Muscle of back (tissue), 11 donors: ENCODE data around the gene LRRTM1. TPM values are rescaled to one million over a fixed set of nuclear protein-coding genes. Genes with fewer than 3 reads are reported as not detected.

ENCODE experiments used
- DNase-seq, 3 donors: peaks; one replicate each; pipeline versions ENCODE4 v3.0.0 to v3.0.0-alpha.2; 2013
- polyA plus RNA-seq, 10 donors: library from polyadenylated mRNA; unstranded; fragments of 120-200 nt; gene quantifications; one replicate each; pipeline ENCODE4 v1.2.1, GENCODE V29; 2013; ENCODE audit not compliant: insufficient read length in 10 of 10

Gene LRRTM1
- polyA plus RNA-seq, 10 donors: 0.13 to 1.1 (median 0.53) TPM

GRCh38 chr2:80302314-80303005 is 2.1 kb downstream of the LRRTM1 start:
- peak in 1 of 3 donors; percentile 30 for DNase-seq

GRCh38 chr2:80302001-80302313 is 2.6 kb downstream of the LRRTM1 start:
- DNase-seq: no peak

DNA sequence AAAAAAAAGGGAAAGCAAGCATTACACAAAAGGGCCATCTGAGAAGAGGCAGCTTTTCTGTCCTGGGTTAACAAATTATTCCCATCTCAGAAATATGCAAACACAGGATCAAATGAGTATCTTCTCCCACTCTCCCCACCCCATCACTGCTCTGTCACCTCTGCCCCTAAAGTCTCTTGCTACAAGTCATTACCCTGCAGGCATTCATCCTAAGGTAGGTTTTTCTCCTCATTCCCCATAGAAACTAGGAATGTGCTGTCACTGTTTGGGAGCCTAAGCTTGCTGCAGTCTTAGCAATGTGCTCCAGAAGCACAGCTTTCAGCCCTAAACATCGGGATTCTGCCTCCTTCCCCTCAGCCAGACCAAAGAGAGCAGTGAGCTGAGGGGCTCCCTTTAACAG is 3.6 kb downstream of the LRRTM1 start:
- no peak for DNase-seq

DNA sequence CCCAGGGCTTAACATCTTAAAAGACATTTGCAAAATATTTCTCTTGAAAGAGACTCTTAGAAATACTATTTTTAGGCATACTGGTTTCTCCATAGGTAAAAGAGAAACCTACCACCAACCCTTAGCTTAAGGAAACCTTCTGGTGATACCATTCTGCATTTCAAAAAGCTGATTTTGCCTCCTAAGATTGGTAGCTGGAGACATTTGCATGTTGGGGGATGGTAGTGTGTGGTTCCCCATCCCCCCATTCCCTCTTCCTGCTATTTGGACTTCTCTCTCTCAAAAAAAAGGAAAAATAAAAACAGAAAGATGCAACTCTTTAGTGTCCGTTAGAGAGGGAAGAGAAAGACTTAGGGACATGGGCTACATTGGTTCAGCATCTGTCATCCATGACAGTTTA is 4.2 kb downstream of the LRRTM1 start:
- no peak for DNase-seq

GRCh38 chr2:80299661-80300060 is 4.9 kb downstream of the LRRTM1 start:
- DNase-seq: no peak

DNA sequence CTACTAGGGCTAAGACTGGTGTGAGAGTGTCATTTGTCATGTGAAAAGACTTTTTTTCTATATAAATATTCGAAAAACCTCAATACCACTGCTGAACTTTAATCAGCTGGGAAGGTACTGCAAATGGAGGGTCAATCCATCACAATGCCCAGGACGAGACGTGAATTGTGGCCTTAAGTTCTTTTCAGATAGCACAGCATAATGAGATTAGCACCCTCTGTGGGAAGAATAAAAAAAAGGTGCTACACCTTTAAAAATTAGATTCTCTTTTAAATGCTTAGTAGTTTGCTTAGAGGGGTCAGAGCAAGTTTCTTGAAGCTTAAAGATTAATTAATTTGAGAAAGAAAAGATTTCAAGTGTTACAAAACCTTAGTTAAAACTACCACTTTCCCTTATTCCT is 5.6 kb downstream of the LRRTM1 start:
- no peak for DNase-seq

GRCh38 chr2:80293039-80293438 is 11.5 kb downstream of the LRRTM1 start:
- DNase-seq: no peak

DNA sequence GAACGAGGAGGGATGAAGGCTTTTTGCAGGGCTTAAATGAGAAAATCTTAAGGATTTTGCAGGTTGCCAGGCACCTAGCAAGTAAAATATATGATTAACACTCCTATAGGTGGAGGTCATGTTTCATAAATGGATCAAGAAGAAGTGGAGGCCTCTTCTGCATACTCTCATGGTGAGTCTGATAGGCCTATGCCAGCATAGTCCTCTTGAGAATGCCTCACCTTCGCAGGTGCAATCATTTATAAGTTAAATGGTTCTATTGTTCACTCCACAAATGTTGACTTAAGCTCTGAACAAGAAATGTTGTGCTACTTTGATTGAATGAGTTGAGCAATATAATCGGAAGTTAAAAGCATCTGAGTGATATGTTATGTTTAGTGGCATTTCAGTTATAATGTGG is 12.1 kb downstream of the LRRTM1 start:
- no peak for DNase-seq

GRCh38 chr2:80291656-80292055 is 12.9 kb downstream of the LRRTM1 start:
- peak in 1 of 3 donors; percentile 7 for DNase-seq

DNA sequence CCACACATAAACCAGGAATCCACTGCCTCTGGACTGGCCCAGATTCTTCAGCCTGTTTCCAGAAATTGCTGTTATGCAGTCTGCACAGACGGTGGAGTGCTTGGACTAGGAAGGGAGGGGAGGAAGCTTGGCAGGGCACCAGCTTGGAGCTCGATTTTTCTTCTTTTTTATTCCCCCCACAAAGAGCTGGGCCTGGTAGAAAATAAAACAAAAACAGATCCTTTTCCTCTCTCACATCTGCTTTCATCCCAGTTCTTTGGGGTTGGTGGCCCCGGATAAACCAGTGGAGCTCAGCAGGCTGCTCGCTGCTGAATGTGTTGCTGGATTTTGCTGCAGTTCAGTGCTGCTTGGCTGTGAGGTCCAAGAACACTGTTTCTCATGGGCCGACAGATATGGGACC is 16.0 kb downstream of the LRRTM1 start:
- peak; percentile 12 to 70 (median 50) for DNase-seq

GRCh38 chr2:80281049-80281448 is 23.5 kb downstream of the LRRTM1 start:
- DNase-seq: no peak

GRCh38 chr2:80280598-80280997 is 24.0 kb downstream of the LRRTM1 start:
- DNase-seq: no peak

DNA sequence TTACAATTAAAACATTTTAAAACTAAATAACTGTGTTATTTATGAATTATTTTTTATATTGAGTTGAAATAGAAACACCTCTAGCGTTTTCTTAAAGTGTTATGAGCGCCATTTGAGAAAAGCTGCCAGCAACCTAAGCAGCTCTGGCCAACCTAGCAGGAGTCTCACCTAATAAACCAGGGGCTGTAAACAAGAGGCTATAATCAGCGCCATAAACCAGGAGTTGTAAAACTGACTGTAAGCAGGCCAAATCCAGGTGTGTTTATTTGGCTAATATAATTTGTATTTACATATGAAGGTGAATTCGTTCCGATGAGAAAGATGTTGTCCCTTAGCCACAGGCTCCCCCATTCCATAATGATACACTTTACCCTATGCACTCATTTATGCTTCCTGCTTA is 34.7 kb downstream of the LRRTM1 start:
- no peak for DNase-seq

DNA sequence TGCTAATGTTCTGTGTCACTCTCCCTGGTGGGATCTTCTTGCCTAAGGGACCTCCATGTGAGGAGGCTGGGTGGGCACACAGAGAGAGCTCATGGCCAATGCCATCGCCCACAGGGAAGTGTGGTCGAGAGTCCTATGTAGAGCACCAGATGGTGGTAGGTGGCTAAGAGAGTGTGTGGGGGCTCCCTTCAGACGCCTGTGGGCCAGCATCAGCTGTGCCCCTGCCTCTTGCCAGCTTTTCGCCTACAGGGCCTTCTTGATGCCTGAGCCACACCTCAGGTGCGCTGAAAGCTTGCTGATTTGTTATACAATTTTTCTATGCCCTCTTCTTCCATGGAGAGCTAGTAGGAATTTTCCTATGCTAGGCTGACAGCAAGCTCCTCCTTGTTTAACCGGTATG is 38.3 kb downstream of the LRRTM1 start:
- DNase-seq: no peak

GRCh38 chr2:80259292-80259691 is 45.3 kb downstream of the LRRTM1 start:
- DNase-seq: no peak

DNA sequence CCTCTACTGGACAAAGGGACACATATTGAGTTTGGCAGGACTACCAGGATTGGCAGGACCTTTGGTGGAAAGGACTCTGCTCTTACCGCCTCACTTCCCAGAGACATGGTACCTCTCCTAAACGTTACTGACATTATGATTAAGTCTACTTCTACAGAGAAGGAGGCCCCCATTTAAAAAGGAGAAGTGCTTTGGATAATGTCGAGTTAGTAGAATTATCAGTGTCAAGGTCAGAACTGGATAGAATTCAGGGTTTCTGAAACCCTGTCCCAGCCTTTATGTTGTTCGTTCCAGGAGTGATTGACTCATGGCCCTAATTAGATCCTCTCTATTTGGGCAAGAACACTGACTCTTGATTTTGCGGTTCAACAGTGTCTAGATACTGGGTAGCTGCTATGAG is 45.8 kb downstream of the LRRTM1 start:
- no peak for DNase-seq

DNA sequence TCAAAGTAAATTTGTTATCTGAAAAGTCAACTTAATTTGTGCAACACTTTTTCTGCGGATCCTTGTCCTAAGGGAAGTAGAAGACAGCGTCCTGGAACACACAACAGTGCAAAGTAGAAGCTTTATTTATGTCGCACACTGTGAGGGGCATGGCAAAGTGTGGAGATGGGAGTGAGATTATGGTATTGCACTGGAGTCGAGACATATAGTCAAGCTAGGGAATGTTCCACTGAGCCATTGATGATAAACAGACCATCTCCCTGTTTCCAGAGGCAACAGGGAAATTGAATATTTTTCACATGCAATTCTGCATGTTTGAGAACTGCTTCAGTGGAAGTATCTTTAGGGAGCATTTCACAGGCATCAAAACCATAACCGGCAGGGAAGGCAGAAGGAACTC is 46.2 kb downstream of the LRRTM1 start:
- DNase-seq: no peak

DNA sequence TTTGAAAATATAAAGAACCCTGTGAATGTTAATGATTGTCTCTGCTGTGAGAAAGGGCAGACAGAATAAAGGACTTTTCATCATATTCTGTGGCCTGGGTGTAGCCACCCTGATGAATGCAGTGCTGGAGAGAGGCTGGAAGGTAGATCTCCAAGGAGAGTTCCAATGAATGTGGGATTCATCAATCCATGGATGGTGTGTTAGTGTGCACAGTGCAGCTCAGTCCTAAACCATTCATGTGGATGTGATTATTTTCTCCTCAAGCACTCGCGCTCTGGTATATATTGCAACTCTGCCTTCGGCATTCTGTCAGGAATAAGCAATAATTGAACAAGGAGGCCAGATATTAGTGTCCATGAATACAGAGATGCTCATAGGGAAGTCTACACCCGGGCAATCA is 47.1 kb downstream of the LRRTM1 start:
- DNase-seq: no peak

GRCh38 chr2:80256782-80257167 is 47.8 kb downstream of the LRRTM1 start:
- no peak for DNase-seq

DNA sequence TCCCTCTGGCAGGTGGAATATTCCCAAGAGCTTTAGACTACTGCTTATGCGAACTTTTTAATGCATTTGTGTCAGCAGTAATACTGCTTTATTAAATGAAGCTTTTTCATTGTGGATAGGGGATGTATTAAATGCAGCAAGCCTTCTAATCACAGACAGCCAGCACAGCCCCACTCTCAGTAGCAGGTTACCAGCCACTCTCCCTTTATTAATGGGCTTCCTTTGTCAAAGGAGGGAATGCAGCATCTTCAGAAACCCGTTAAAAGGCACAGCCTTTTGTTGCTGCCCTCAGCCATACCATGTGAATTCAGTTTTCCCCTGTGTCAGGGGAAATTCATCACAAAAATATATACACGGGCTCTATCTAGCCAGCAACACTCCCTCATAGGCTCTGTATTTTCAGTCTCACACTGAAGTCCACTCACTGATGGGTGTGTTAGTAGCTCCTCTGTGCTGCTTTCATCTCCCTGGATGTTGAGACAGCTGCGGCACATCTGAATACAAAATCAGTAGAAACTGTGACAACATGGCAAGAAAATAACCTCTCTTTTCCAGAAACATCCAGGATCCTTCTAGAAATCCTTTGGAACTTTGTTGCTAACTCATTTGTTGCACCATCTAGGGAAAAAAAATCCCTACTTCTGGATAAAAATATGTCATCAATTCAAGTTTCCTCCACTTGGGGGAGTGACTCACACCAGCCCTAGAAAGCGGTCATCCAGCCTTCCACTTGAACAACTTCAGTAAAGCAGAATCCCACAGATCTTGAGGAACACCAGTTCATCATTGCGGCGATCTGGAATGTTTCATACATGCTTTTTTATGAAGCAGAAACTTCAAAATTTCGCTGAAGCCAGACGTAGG is 48.4 kb downstream of the LRRTM1 start:
- no peak for DNase-seq

DNA sequence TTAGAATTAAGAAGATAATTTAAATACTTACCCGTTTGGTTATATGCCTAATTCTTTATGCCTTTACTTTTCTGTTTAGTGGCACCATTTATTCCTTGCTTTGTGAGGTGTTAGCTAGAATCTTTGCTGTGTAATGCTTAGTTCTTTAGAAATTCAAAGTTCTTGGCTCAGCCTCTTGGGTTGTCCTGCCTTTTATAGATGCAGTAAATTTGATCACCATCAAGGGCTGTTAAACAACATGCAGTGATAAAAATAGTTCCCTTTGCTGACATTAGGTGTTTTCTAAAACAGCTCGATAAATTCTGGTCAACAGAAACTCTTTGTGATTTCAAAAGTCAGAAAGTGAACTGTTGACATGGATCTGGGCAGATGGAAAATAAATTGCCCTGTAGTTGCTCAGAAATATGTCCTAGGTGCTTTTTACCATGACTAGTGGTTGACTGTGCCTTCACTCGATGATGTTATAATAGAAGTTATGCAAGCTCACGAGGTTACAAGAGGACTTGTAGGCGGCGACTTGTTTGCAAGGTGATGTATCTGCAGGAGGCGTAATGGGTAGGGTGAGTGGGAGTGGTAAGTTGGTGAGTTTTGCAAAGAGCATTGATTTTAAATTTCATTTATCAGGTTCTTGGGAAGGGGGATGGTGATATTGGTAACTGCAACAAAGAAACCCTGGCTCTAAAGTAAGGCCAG is 52.1 kb downstream of the LRRTM1 start:
- no peak for DNase-seq
